HepG2 (cell line): ENCODE data around the gene RMI2. TPM values are rescaled to one million over a fixed set of nuclear protein-coding genes. Genes with fewer than 3 reads are reported as not detected.
A peak's percentile ranks its signal among the peaks of the same experiment; 100 is the strongest.

Experiments used
- AHDC1 ChIP-seq: sonication (generic); formaldehyde crosslinking; IDR thresholded peaks from 2 replicates; pipeline ENCODE4 v1.5.1; 2020; ENCODE audit warnings: mild to moderate bottlenecking, missing genetic modification reagents, borderline replicate concordance
- DMTF1 ChIP-seq: sonication (generic); formaldehyde crosslinking; IDR thresholded peaks from 2 replicates; pipeline ENCODE4 v1.4.0; 2020; ENCODE audit warnings: mild to moderate bottlenecking, missing genetic modification reagents
- ESRRA ChIP-seq: sonication (generic); formaldehyde crosslinking; IDR thresholded peaks from 2 replicates; pipeline ENCODE4 v1.5.1; 2020; ENCODE audit warnings: mild to moderate bottlenecking, low read depth, missing genetic modification reagents
- HDAC1 ChIP-seq: sonication (generic); formaldehyde crosslinking; IDR thresholded peaks from 2 replicates; pipeline ENCODE4 v1.5.1; 2020; ENCODE audit warnings: mild to moderate bottlenecking, missing genetic modification reagents
- MTF1 ChIP-seq: sonication (generic); formaldehyde crosslinking; IDR thresholded peaks from 2 replicates; pipeline ENCODE4 v1.5.0; 2020; ENCODE audit warnings: missing genetic modification reagents
- NR1H2 ChIP-seq: sonication (generic); formaldehyde crosslinking; IDR thresholded peaks from 2 replicates; pipeline ENCODE4 v1.8.1; 2022; ENCODE audit warnings: low read depth, missing genetic modification reagents, borderline replicate concordance
- PHF8 ChIP-seq: sonication (generic); formaldehyde crosslinking; IDR thresholded peaks from 2 replicates; pipeline ENCODE4 v1.5.0; 2020; ENCODE audit warnings: missing genetic modification reagents
- ZNF44 ChIP-seq: sonication (generic); formaldehyde crosslinking; IDR thresholded peaks from 2 replicates; pipeline ENCODE4 v1.5.1; 2020; ENCODE audit warnings: mild to moderate bottlenecking, missing genetic modification reagents
- ZNF605 ChIP-seq: sonication (generic); formaldehyde crosslinking; IDR thresholded peaks from 2 replicates; pipeline ENCODE4 v1.8.0; 2022; ENCODE audit warnings: mild to moderate bottlenecking, missing genetic modification reagents
- ZNF639 ChIP-seq: conservative IDR thresholded peaks from 2 replicates; pipeline ENCODE4 v1.6.1; 2018; ENCODE audit warnings: missing genetic modification reagents
- ZNF652 ChIP-seq: IDR thresholded peaks from 2 replicates; pipeline ENCODE4 v1.6.1; 2016; ENCODE audit warnings: low read depth, borderline replicate concordance
- ZNF678 ChIP-seq: sonication (generic); formaldehyde crosslinking; IDR thresholded peaks from 2 replicates; pipeline ENCODE4 v1.4.0; 2020; ENCODE audit warnings: mild to moderate bottlenecking, missing genetic modification reagents
- ZNF724P ChIP-seq: sonication (generic); formaldehyde crosslinking; IDR thresholded peaks from 2 replicates; pipeline ENCODE4 v1.8.0; 2022; ENCODE audit warnings: missing genetic modification reagents, borderline replicate concordance
- ZNF747 ChIP-seq: sonication (generic); formaldehyde crosslinking; IDR thresholded peaks from 2 replicates; pipeline ENCODE4 v1.8.1; 2023; ENCODE audit warnings: missing genetic modification reagents, mild to moderate bottlenecking, borderline replicate concordance
- ZNF792 ChIP-seq: IDR thresholded peaks from 2 replicates; pipeline ENCODE4 v1.6.1; 2016
- ZNF800 ChIP-seq: sonication (generic); formaldehyde crosslinking; IDR thresholded peaks from 2 replicates; pipeline ENCODE4 v1.4.0; 2020; ENCODE audit warnings: missing genetic modification reagents
- polyA plus RNA-seq, 8 experiments: library from polyadenylated mRNA; depleted of rRNA in 3 of 8; stranded (reverse) in 7 of 8; unstranded in 1 of 8; fragments of >200 nt; fragmentation: Illumina TruSeq in 4 of 8; extraction: Trizol in 4 of 8; gene quantifications; 2 replicates each; pipeline versions ENCODE4 v1.2.1 to v1.2.3, GENCODE V29; 2011 to 2016; ENCODE audit warnings: low read depth in 4 of 8, missing spikeins in 1 of 8, mixed read lengths in 1 of 8; ENCODE audit not compliant: insufficient read depth in 1 of 8
- total RNA-seq, 5 experiments: library from RNA; depleted of rRNA; stranded (reverse); fragments of >200 nt; fragmentation: Illumina TruSeq; extraction: Trizol; gene quantifications; 2 replicates each; pipeline ENCODE4 v1.2.3, GENCODE V29; 2016; ENCODE audit warnings: low read depth in 1 of 5

Gene RMI2
- total and polyA plus RNA-seq, 2 of the 13 experiments (the other 11 are each of a cell fraction or from before 2014, with no cell fraction given): 24.5 to 55.7 TPM

- TF ChIP-seq ZNF639 (CRISPR knock-in tag) (no peak), HDAC1 (CRISPR knock-in tag) (peak; percentile 86; the same call in 1 of the 2 replicates), AHDC1 (CRISPR knock-in tag) (peak; percentile 79), ZNF605 (CRISPR knock-in tag) (no peak; the same call in 1 of the 2 replicates), ZNF724P (CRISPR knock-in tag) (no peak), ESRRA (CRISPR knock-in tag) (peak; percentile 57), ZNF44 (CRISPR knock-in tag) (no peak), MTF1 (CRISPR knock-in tag) (no peak), DMTF1 (no peak), ZNF800 (CRISPR knock-in tag) (peak; percentile 85), NR1H2 (CRISPR knock-in tag) (no peak), ZNF652 (0 out of 2 replicates have a peak, but pooled peaks have one; percentile 5), PHF8 (CRISPR knock-in tag) (peak; percentile 37), ZNF792 (CRISPR knock-in tag) (peak; percentile 61), ZNF747 (CRISPR knock-in tag) (peak; percentile 59; the same call in 1 of the 2 replicates), ZNF678 (CRISPR knock-in tag) (no peak)
Measured at GRCh38 chr16:11306997-11307638, 38.1 kb upstream of the RMI2 start (continued).
